GM13977 (cell line): Measurements from ENCODE around the gene PPP3R2.

Source experiments
- DNase-seq: peaks from one replicate; pipeline ENCODE4 v3.0.0; 2012; ENCODE audit warnings: low spot score
- in situ Hi-C: fragments of 300-500 bp; cut with MboI; formaldehyde crosslinking; loops from one replicate; pipeline ENCODE4 v1.12.0; 2022; ENCODE audit warnings: low sequenced_read_pairs, low pct_unique_long_range_greater_than_20kb, mixed read lengths, inconsistent platforms; ENCODE audit not compliant: unreplicated experiment
- TF ChIP-seq, protein P1 (sequence below): IDR thresholded peaks from 2 replicates; pipeline ENCODE4 v1.5.1; 2012; ENCODE audit warnings: mild to moderate bottlenecking, control low read depth; ENCODE audit not compliant: insufficient read depth; ENCODE audit errors: extremely low read depth, missing control alignments

The PPP3R2 gene

DNA sequence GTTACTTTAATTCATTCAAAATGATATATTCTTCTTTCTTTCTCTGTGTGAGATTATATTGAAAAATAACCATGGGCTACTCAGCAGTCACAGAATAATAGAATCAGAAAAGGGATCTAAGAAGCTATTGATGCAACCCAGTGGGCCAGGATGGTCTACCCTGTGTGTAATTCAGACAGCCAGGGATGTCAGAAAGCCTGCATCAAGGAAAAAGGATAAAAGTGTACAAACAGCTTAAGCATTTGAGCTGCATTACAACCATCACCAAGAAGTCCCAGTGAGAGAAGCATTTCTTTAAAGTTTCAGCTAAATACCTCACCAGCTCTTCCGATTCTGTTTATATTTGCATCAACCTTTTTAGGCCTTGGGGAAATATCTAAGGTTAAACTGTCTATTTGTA is 37.8 kb upstream of the PPP3R2 start:
- TF ChIP-seq, protein P1, sequence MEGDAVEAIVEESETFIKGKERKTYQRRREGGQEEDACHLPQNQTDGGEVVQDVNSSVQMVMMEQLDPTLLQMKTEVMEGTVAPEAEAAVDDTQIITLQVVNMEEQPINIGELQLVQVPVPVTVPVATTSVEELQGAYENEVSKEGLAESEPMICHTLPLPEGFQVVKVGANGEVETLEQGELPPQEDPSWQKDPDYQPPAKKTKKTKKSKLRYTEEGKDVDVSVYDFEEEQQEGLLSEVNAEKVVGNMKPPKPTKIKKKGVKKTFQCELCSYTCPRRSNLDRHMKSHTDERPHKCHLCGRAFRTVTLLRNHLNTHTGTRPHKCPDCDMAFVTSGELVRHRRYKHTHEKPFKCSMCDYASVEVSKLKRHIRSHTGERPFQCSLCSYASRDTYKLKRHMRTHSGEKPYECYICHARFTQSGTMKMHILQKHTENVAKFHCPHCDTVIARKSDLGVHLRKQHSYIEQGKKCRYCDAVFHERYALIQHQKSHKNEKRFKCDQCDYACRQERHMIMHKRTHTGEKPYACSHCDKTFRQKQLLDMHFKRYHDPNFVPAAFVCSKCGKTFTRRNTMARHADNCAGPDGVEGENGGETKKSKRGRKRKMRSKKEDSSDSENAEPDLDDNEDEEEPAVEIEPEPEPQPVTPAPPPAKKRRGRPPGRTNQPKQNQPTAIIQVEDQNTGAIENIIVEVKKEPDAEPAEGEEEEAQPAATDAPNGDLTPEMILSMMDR = no peak
- no peak for DNase-seq
- in situ Hi-C loops = no loop called here

DNA sequence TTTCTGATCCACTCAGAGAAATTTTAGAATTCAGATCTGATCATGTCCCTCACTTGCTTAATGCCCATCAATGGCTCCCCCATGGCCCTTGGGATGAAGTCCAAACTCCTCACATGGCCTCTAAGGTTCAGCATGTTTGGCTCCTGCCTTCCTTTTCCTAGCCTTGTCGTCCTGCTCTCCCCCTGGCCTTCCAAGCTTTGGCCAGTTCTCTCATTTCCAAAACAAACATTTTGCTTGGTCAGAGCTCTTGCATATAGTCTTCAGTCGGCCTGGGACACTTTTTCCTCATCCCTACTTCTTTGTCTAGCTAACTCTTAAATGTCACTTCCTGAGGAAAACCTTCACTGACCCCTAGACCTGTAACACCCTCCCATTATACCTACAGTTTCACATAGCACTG is 37.1 kb upstream of the PPP3R2 start:
- in situ Hi-C loops = no loop called here
- TF ChIP-seq, protein P1 = no peak
- no peak for DNase-seq

DNA sequence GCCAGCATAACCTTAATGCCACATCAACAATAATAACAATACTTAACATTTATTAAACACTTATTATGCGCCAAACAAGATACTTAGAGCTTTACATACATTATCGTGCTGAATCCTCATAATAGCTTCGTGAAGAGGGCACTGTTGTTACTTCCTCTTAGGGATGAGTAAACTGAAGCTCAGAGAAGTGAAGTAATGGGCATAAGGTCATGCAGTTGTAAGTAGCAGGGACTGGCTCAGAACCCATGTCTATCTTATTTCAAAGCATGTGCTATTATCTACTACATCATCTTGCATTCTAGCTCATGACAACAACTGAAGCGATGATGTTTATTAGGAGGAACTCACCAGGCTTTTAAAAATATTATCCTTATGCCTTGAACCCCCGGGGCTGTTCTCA is 34.9 kb upstream of the PPP3R2 start:
- in situ Hi-C loops = no loop called here
- no peak for DNase-seq
- TF ChIP-seq, protein P1 = no peak

DNA sequence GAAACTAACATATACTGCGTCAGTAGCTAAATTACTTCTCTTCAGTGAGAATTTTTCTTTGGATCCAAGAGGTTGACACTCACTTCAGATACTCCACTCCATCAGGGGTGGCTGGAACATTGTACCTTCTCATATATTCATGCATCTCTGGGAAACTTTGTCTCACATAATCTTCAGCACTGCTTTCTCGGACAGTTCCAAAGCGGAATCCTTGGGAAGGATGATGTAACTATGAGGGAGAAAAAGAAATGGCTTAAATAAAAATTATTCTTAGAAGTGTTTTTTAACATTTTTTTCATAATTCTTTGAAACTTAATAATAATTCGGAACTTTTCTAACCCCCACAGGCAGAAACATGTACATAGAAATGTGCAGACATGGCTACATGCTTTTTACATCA is 33.4 kb upstream of the PPP3R2 start:
- TF ChIP-seq, protein P1 = no peak
- DNase-seq = no peak
- in situ Hi-C loops = no loop called here

DNA sequence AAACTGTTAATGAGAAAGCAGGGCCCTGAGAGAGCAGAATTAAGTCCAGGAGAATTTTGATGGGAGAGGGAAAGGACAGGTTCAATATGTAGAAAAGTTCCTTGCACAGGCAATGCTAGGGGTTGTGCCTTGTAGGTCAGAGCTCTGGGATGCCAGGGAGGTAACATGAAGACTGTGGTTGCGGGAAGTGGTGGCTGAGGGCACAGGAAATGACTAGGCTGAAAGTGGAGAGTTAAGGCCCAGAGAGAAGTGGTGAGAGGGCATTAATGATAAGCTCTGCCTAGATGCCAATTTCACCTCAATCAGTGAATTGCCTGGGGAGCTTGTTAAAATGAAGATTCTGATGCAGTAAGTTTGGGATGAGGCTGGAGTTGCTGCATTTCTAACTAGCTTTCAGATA is 31.5 kb upstream of the PPP3R2 start:
- DNase-seq = no peak
- in situ Hi-C loops = no loop called here
- TF ChIP-seq, protein P1 = no peak

DNA sequence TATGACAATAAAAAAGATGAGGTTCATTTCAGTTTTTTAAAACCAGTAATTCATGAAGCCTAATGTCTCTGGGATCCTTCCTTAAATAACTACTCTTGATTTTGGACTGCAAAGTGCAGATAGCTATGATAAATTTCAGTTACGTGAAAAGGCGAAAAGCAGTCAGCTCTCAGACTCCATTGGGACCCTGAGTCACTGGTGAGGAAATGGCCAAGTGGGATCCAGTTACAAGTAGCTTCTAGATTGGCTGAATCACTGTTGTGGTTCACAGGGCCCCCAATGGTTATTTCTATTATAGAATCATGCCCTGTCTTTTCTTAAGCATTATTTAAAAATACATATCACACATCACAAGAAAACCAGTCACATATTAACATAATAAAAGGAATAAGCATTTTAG is 31.1 kb upstream of the PPP3R2 start:
- in situ Hi-C loops = no loop called here
- no peak for DNase-seq
- TF ChIP-seq, protein P1 = no peak

DNA sequence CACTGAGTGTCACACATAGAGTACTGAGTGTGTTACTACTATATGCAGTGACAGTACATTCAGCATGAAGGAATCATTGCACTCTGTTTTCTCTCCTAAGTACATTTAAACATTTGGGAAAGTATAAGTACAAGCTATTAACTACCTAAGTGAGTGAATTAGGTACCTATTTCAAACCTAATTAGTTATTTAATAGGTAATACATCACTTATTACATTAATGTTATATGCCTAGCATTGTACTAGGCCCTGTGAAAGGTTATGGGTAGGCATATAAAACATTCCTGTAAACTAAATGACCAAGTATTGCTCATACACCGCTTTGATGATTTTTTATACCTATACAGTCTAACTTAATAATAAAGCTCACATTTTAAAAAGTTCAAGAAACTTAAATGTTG is 25.7 kb upstream of the PPP3R2 start:
- TF ChIP-seq, protein P1 = no peak
- in situ Hi-C loops = no loop called here
- DNase-seq = no peak
